Measurements from ENCODE around the gene C10orf90.

Gene C10orf90

DNA sequence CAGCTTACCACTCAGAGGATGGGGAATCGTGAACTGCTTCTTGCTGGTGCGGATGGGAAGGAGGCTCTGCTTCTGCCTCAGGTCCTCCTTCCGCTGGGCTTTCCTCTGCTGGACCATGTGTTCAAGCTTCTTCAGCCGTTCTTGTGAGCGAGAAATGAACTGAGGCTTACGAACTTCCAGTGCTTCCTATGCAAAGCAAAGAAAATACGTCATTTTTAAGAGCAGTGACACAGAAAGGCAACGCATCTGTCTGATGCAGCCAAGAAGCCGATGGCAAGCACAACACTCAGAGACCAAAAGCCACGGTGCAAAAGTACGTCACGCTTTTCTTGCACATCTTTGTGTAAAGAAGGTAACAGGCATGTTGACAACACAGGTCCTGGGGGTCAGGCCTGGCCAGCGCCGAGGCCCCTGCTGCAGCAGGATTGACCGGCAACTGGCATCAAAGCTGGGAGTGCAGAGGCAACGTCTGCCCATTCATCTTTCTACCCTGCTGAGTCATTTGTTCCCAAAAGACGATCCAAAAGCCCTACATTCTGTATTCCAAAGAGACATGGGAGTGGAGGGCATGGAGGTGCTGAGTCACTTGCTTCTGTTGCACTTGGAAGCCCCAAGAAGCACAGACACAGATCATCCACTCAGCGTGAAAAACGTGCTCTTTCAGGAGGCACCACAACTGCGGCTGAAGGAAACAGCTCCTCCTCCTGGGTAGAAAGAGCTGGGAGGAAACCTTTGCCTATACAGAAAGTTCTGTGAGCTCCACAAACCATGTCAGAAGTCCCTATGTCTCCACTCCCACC lies 211.3 kb downstream of the C10orf90 start:
- TF ChIP-seq, protein P1, sequence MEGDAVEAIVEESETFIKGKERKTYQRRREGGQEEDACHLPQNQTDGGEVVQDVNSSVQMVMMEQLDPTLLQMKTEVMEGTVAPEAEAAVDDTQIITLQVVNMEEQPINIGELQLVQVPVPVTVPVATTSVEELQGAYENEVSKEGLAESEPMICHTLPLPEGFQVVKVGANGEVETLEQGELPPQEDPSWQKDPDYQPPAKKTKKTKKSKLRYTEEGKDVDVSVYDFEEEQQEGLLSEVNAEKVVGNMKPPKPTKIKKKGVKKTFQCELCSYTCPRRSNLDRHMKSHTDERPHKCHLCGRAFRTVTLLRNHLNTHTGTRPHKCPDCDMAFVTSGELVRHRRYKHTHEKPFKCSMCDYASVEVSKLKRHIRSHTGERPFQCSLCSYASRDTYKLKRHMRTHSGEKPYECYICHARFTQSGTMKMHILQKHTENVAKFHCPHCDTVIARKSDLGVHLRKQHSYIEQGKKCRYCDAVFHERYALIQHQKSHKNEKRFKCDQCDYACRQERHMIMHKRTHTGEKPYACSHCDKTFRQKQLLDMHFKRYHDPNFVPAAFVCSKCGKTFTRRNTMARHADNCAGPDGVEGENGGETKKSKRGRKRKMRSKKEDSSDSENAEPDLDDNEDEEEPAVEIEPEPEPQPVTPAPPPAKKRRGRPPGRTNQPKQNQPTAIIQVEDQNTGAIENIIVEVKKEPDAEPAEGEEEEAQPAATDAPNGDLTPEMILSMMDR (conservative IDR thresholded peaks at IDR 0.05; ENCODE audit: low read depth, low read length) = no peak
- Histone ChIP-seq H2AFZ (ENCODE audit: low read depth) (no peak overlapping the region), H3K4me1 (ENCODE audit: low read depth, poor library complexity, severe bottlenecking) (no peaks in the 10 kb centered on the region), H3K27ac (no peak overlapping the region), H3K4me3 (IDR thresholded peaks at IDR 0.05; ENCODE audit: insufficient read depth, low read depth, low read length) (no peak overlapping the region), H3K9ac (no peak overlapping the region), H4K20me1 (ENCODE audit: insufficient read depth) (no peaks in the 10 kb centered on the region), H3K4me2 (no peak overlapping the region), H3K79me2 (ENCODE audit: insufficient read depth, low read depth) (no peaks in the 10 kb centered on the region), H3K27me3 (ENCODE audit: insufficient read depth, low read depth) (no peaks in the 10 kb centered on the region), H3K36me3 (ENCODE audit: insufficient read depth) (no peaks in the 10 kb centered on the region)

DNA sequence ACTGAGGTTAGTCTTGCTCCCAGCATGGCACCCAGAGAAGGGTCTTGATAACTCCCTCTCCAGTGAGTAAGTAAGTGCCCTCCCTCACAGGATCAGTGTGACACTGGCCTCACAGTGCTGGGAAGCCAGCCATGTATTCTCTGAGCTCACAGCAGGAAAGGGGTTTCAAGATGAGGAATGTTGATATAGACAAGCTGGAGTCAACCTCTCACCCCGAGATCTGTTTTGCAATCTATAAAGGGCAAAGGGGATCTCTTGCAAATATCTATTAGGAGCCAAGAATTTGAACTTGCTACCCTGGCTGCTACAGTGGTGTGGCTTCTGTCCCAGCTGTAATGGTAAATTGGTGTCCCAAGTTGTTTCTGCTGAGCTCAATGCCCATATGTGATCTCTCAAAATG lies 212.0 kb downstream of the C10orf90 start:
- Histone ChIP-seq H2AFZ (ENCODE audit: low read depth) (no peak overlapping the region), H3K4me1 (ENCODE audit: low read depth, poor library complexity, severe bottlenecking) (no peaks in the 10 kb centered on the region), H4K20me1 (ENCODE audit: insufficient read depth) (no peaks in the 10 kb centered on the region), H3K9ac (no peak overlapping the region), H3K79me2 (ENCODE audit: insufficient read depth, low read depth) (no peaks in the 10 kb centered on the region), H3K4me3 (IDR thresholded peaks at IDR 0.05; ENCODE audit: insufficient read depth, low read depth, low read length) (no peak overlapping the region), H3K4me2 (no peak overlapping the region), H3K27me3 (ENCODE audit: insufficient read depth, low read depth) (no peaks in the 10 kb centered on the region), H3K27ac (no peak overlapping the region), H3K36me3 (ENCODE audit: insufficient read depth) (no peaks in the 10 kb centered on the region)
- TF ChIP-seq, protein P1 (conservative IDR thresholded peaks at IDR 0.05; ENCODE audit: low read depth, low read length) = no peak

DNA sequence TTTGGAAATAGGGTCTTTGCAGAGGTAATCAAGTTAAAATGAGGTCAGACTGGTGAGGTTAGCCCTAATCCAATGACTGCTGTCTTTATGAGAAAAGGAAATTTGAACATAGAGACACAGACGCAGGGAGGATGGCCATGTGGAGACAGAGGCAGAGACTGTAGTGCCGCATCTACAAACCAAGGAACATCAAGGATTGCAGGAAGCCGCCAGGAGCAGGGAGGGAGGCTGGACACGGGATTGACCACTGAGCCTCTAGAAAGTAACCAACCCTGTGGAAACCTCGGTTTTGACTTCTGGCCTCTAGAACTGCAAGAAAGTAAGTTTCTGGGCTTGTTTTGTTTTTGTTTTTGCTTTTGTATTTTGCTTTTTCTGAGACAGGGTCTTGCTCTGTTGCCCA lies 213.9 kb downstream of the C10orf90 start:
- Histone ChIP-seq H3K27ac (no peak overlapping the region), H3K4me1 (ENCODE audit: low read depth, poor library complexity, severe bottlenecking) (no peaks in the 10 kb centered on the region), H3K4me2 (no peak overlapping the region), H3K36me3 (ENCODE audit: insufficient read depth) (no peaks in the 10 kb centered on the region), H3K9ac (no peak overlapping the region), H3K4me3 (IDR thresholded peaks at IDR 0.05; ENCODE audit: insufficient read depth, low read depth, low read length) (no peak overlapping the region), H3K27me3 (ENCODE audit: insufficient read depth, low read depth) (no peaks in the 10 kb centered on the region), H3K79me2 (ENCODE audit: insufficient read depth, low read depth) (no peaks in the 10 kb centered on the region), H2AFZ (ENCODE audit: low read depth) (no peak overlapping the region), H4K20me1 (ENCODE audit: insufficient read depth) (no peaks in the 10 kb centered on the region)
- TF ChIP-seq, protein P1 (conservative IDR thresholded peaks at IDR 0.05; ENCODE audit: low read depth, low read length) = no peak

DNA sequence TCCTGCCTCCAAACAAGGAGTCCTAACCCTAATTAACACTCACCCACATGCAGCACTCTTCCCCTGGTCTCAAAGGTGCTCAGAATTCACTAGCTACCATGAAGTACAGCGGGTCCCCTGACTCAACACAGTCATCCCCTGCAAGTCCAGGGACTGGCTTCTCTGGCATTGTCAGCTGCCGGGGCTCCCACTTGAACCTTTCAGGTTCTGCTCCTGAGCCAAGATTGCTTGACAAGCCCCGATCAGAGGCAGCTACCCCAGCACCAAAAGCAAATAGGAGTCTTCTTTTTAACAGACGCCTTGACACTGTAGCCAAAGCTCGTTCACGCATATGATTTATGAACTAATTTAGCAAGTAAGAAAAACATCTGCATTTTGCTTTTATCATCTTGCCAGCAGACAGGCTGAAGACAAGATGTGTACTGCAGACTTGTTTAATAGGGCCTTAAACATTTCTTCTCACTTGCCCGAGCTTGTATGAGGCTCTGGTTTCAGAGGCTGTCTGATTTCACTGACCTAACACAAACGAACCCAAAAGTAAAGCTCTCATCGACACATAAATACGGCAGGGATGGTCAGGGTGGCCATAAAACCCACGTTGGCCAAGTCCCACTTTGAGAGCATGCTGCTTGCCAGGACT lies 214.6 kb downstream of the C10orf90 start:
- H3K27me3 ChIP-seq (ENCODE audit: insufficient read depth, low read depth) = no peaks in the 10 kb centered on the region
- no peaks in the 10 kb centered on the region for H4K20me1 ChIP-seq (ENCODE audit: insufficient read depth)
- no peak overlapping the region for H3K4me2 ChIP-seq
- H3K36me3 ChIP-seq (ENCODE audit: insufficient read depth) = no peaks in the 10 kb centered on the region
- H3K9ac ChIP-seq = no peak overlapping the region
- no peaks in the 10 kb centered on the region for H3K79me2 ChIP-seq (ENCODE audit: insufficient read depth, low read depth)
- no peak overlapping the region for H3K27ac ChIP-seq
- no peaks in the 10 kb centered on the region for H3K4me1 ChIP-seq (ENCODE audit: low read depth, poor library complexity, severe bottlenecking)
- TF ChIP-seq, protein P1 (conservative IDR thresholded peaks at IDR 0.05; ENCODE audit: low read depth, low read length) = no peak
- no peak overlapping the region for H2AFZ ChIP-seq (ENCODE audit: low read depth)
- H3K4me3 ChIP-seq (IDR thresholded peaks at IDR 0.05; ENCODE audit: insufficient read depth, low read depth, low read length) = no peak overlapping the region

All from KMS-11 (cell line).